PC-3 (cell line): ENCODE data around the gene BIK. TPM values are rescaled to one million over a fixed set of nuclear protein-coding genes. Genes with fewer than 3 reads are reported as not detected.
A peak's percentile ranks its signal among the peaks of the same experiment; 100 is the strongest.

ENCODE experiments used
- ATAC-seq: fragments of 200-7000 bp; cut with Tn5 transposase; 2 replicates; pipeline ENCODE4 v1.9.1; 2020; ENCODE audit warnings: mild to moderate bottlenecking, moderate library complexity
- BruUV-seq: library from RNA; stranded (reverse); fragments of 400-500 nt; replicated peaks from 2 replicates; lab custom pipeline; 2021; lab: Mats Ljungman, UMichigan
- CTCF ChIA-PET: fragments of 300-600 bp; sonication (Branson Sonifier 250); formaldehyde crosslinking; loops from one replicate; lab custom pipeline; 2022; ENCODE audit warnings: antibody characterized with exemption; lab: Charles Lee
- POLR2A ChIA-PET: fragments of 300-600 bp; sonication (Branson Sonifier 250); formaldehyde crosslinking; loops from one replicate; lab custom pipeline; 2022; ENCODE audit warnings: antibody characterized with exemption; ENCODE audit not compliant: unreplicated experiment; lab: Charles Lee
- DNase-seq: peaks from one replicate; pipeline ENCODE4 v3.0.0-alpha.2; 2015
- H2AFZ ChIP-seq: fragments of 300-600 bp; sonication (generic); 2 replicates; pipeline ENCODE4 v1.6.0; 2016; ENCODE audit warnings: antibody characterized with exemption, low read length
- H3F3A ChIP-seq: fragments of 300-600 bp; sonication (generic); one replicate; pipeline ENCODE4 v1.6.0; 2017; ENCODE audit warnings: antibody characterized with exemption, low read length, control low read depth, mild to moderate bottlenecking; ENCODE audit not compliant: unreplicated experiment
- H3K27ac ChIP-seq: fragments of 300-600 bp; sonication (generic); 2 replicates; pipeline ENCODE4 v1.5.1; 2016; ENCODE audit warnings: mild to moderate bottlenecking, low read length
- H3K27me3 ChIP-seq: fragments of 300-600 bp; sonication (generic); 2 replicates; pipeline ENCODE4 v1.6.1; 2016; ENCODE audit warnings: low read length, mixed read lengths
- H3K36me3 ChIP-seq: fragments of 300-600 bp; sonication (generic); 2 replicates; pipeline ENCODE4 v1.6.1; 2016; ENCODE audit warnings: low read depth, mixed run types, low read length, mixed read lengths
- H3K4me1 ChIP-seq: fragments of 300-600 bp; sonication (generic); 2 replicates; pipeline ENCODE4 v1.5.1; 2016; ENCODE audit warnings: low read length; ENCODE audit not compliant: insufficient read depth
- H3K4me2 ChIP-seq: fragments of 300-600 bp; sonication (generic); 2 replicates; pipeline ENCODE4 v1.6.0; 2016; ENCODE audit warnings: low read length
- H3K4me3 ChIP-seq: fragments of 300-600 bp; sonication (generic); 2 replicates; pipeline ENCODE4 v1.5.1; 2016; ENCODE audit warnings: mild to moderate bottlenecking, low read length, mixed read lengths
- H3K79me2 ChIP-seq: fragments of 300-600 bp; sonication (generic); 2 replicates; pipeline ENCODE4 v1.6.1; 2017; ENCODE audit warnings: low read length, mixed read lengths
- H3K9ac ChIP-seq: fragments of 300-600 bp; sonication (generic); 2 replicates; pipeline ENCODE4 v1.6.0; 2016; ENCODE audit warnings: mild to moderate bottlenecking, low read length
- H3K9me2 ChIP-seq: fragments of 300-600 bp; sonication (generic); replicated peaks from 2 replicates; pipeline ENCODE4 v1.6.1; 2016; ENCODE audit warnings: mixed run types, low read length, mixed read lengths
- H3K9me3 ChIP-seq: fragments of 300-600 bp; sonication (generic); 2 replicates; pipeline ENCODE4 v1.6.1; 2016; ENCODE audit warnings: low read length, mixed read lengths
- H4K20me1 ChIP-seq: fragments of 300-600 bp; sonication (generic); 2 replicates; pipeline ENCODE4 v1.6.1; 2016; ENCODE audit warnings: low read length, mixed read lengths
- CTCF ChIP-seq: fragments of 300-600 bp; sonication (generic); conservative IDR thresholded peaks from 2 replicates; pipeline ENCODE4 v1.5.1; 2017; ENCODE audit warnings: antibody characterized with exemption, low read depth, mild to moderate bottlenecking, low read length
- EZH2 ChIP-seq: fragments of 300-600 bp; sonication (generic); IDR thresholded peaks from one replicate; pipeline ENCODE4 v1.6.1; 2017; ENCODE audit warnings: antibody characterized with exemption, mild to moderate bottlenecking, low read length; ENCODE audit not compliant: unreplicated experiment
- EZH2phosphoT487 ChIP-seq: fragments of 300-600 bp; sonication (generic); IDR thresholded peaks from 2 replicates; pipeline ENCODE4 v1.6.1; 2018; ENCODE audit warnings: mild to moderate bottlenecking, antibody characterized with exemption, low read length, borderline replicate concordance
- intact Hi-C: fragments of 100-400 bp; cut with micrococcal nuclease; formaldehyde crosslinking; loops from 2 replicates; pipeline ENCODE4 v1.9.0; 2023
- total RNA-seq: library from RNA; depleted of rRNA; stranded (reverse); fragments of >200 nt; gene quantifications from 2 replicates; pipeline ENCODE4 v1.2.3, GENCODE V29; 2014

Gene BIK
- total RNA-seq, 1 experiment from 2014 or later = 24.6 TPM

GRCh38 chr22:43094085-43094484 is 16.5 kb upstream of the BIK start:
- CTCF ChIA-PET = interaction anchor here (0.6 kb wide), 1 partner anchor 340 kb away, joined by 3 read pairs; no protein-coding TSS in a partner anchor
- Histone ChIP-seq H2AFZ (no peak overlapping the region), H3K9ac (no peak overlapping the region), H3K9me3 (no peaks in the 10 kb centered on the region), H3K4me2 (peak overlapping the region; percentile 41; the same call in 1 of the 2 replicates), H3K27ac (peak overlapping the region; percentile 57), H3K4me3 (no peak overlapping the region), H3K79me2 (no peaks in the 10 kb centered on the region), H4K20me1 (no peaks in the 10 kb centered on the region), H3K27me3 (no peaks in the 10 kb centered on the region), H3K9me2 (no peaks in the 10 kb centered on the region), H3K4me1 (peaks cover 9% of the 10 kb centered on the region), H3F3A (no peaks in the 10 kb centered on the region), H3K36me3 (no peaks in the 10 kb centered on the region)
- TF ChIP-seq EZH2 = no peak
- TF ChIP-seq CTCF = peak; percentile 37
- no peak for TF ChIP-seq EZH2phosphoT487
- POLR2A ChIA-PET = interaction anchor here (0.6 kb wide), 1 partner anchor 32 kb away, joined by 5 read pairs; no protein-coding TSS in a partner anchor
- DNase-seq (peak; percentile 84), ATAC-seq (peak; percentile 41)
- intact Hi-C loops = loop anchor here (10.0 kb wide), 1 partner anchor 229 kb away; no protein-coding TSS in a partner anchor
- BruUV-seq = no TSS peak

GRCh38 chr22:43094551-43094950 is 16.0 kb upstream of the BIK start:
- no peak for DNase-seq
- POLR2A ChIA-PET = interaction anchor here (0.6 kb wide), 1 partner anchor 33 kb away, joined by 5 read pairs; no protein-coding TSS in a partner anchor
- CTCF ChIA-PET = interaction anchor here (0.6 kb wide), 1 partner anchor 340 kb away, joined by 3 read pairs; no protein-coding TSS in a partner anchor

GRCh38 chr22:43096420-43096819 is 14.1 kb upstream of the BIK start:
- Histone ChIP-seq H3K9ac (no peak overlapping the region), H3K4me1 (peaks cover 9% of the 10 kb centered on the region), H4K20me1 (no peaks in the 10 kb centered on the region), H3K27ac (no peak overlapping the region), H3K79me2 (no peaks in the 10 kb centered on the region), H3K4me2 (no peak overlapping the region), H2AFZ (no peak overlapping the region), H3F3A (no peaks in the 10 kb centered on the region), H3K36me3 (no peaks in the 10 kb centered on the region), H3K9me2 (no peaks in the 10 kb centered on the region), H3K9me3 (no peaks in the 10 kb centered on the region), H3K4me3 (no peak overlapping the region), H3K27me3 (no peaks in the 10 kb centered on the region)
- BruUV-seq = no TSS peak
- CTCF ChIA-PET = no interaction called here
- DNase-seq = no peak
- POLR2A ChIA-PET = no interaction called here
- no peak for TF ChIP-seq EZH2phosphoT487
- TF ChIP-seq EZH2 = no peak
- TF ChIP-seq CTCF = no peak
- ATAC-seq = no peak
- intact Hi-C loops = loop anchor here (10.0 kb wide), 1 partner anchor 232 kb away; no protein-coding TSS in a partner anchor

More at GRCh38 chr22:43094551-43094950, 16.0 kb upstream of the BIK start:
- H3K9me3 ChIP-seq = no peaks in the 10 kb centered on the region
- intact Hi-C loops = loop anchor here (10.0 kb wide), 1 partner anchor 230 kb away; no protein-coding TSS in a partner anchor
- peaks cover 9% of the 10 kb centered on the region for H3K4me1 ChIP-seq
- H3K9me2 ChIP-seq = no peaks in the 10 kb centered on the region
- H3K27me3 ChIP-seq = no peaks in the 10 kb centered on the region
- H2AFZ ChIP-seq = no peak overlapping the region
- H3K79me2 ChIP-seq = no peaks in the 10 kb centered on the region
- H3F3A ChIP-seq = no peaks in the 10 kb centered on the region
- H3K4me3 ChIP-seq = no peak overlapping the region
- ATAC-seq = no peak
- 0 out of 2 replicates have a peak overlapping the region, but pooled peaks have one; percentile 38 for H3K4me2 ChIP-seq
- no peaks in the 10 kb centered on the region for H3K36me3 ChIP-seq
- peak overlapping the region; percentile 57 for H3K27ac ChIP-seq
- H3K9ac ChIP-seq = no peak overlapping the region
- no peaks in the 10 kb centered on the region for H4K20me1 ChIP-seq
- TF ChIP-seq EZH2phosphoT487 = no peak
- BruUV-seq = no TSS peak
